GM12801 (cell line): ENCODE results near the gene ANKRD53.

ENCODE experiments used
- TF ChIP-seq, protein P1 (sequence below): IDR thresholded peaks from one replicate; pipeline ENCODE4 v1.5.1; 2011; ENCODE audit warnings: control low read depth; ENCODE audit not compliant: insufficient read length; ENCODE audit errors: extremely low read depth

ANKRD53 gene

DNA sequence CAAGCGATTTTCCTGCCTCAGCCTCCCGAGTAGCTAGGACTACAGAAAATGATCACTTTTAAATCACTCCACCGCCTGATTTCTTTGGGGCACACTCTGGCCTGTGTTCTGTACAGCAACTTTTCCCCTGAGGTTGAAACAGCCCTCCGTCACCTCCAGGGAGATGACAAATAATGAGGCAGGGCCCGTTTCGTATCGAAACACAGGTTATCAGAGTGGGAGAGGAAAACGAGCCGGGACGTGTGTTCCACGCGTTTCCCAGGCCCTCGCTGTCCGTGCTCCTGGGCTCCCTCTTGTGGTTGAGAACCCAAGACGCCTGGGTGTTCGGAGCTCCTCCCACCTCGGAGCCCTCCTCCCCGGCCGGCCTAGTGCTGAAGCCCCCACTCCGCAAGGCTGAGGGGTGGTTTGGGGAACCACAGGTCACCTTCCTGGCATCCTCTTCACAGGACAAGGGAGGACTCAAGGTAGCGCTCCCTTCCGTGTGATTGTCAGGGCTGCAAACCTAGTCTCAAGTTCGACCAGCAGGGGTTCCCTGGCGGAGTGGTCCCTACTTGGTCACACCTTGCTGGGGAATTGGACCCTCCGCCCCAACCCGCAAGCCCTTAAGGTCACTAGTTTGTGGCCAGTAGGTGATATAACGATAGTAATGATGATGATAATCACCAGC lies 30.0 kb upstream of the ANKRD53 start:
- TF ChIP-seq, protein P1, sequence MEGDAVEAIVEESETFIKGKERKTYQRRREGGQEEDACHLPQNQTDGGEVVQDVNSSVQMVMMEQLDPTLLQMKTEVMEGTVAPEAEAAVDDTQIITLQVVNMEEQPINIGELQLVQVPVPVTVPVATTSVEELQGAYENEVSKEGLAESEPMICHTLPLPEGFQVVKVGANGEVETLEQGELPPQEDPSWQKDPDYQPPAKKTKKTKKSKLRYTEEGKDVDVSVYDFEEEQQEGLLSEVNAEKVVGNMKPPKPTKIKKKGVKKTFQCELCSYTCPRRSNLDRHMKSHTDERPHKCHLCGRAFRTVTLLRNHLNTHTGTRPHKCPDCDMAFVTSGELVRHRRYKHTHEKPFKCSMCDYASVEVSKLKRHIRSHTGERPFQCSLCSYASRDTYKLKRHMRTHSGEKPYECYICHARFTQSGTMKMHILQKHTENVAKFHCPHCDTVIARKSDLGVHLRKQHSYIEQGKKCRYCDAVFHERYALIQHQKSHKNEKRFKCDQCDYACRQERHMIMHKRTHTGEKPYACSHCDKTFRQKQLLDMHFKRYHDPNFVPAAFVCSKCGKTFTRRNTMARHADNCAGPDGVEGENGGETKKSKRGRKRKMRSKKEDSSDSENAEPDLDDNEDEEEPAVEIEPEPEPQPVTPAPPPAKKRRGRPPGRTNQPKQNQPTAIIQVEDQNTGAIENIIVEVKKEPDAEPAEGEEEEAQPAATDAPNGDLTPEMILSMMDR, result no peak

DNA sequence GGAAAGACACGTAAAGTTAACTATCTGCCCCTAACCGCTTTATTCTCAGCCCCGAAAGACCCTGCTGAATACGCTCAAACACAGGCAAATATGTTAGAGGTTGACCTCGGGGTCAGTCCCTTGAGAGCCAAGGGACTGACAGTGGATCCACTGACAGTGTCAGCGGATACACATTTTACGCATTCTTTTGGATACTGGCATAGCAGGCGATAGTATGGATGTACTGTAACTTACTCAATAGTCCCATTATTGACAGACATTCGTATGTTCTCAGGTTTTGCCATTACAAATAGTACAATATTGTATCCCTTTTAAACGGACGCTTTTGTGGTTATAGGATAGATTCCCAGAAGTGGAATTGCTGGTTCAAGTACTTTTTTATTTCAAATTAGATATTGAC lies 29.3 kb upstream of the ANKRD53 start:
- TF ChIP-seq, protein P1, result no peak

DNA sequence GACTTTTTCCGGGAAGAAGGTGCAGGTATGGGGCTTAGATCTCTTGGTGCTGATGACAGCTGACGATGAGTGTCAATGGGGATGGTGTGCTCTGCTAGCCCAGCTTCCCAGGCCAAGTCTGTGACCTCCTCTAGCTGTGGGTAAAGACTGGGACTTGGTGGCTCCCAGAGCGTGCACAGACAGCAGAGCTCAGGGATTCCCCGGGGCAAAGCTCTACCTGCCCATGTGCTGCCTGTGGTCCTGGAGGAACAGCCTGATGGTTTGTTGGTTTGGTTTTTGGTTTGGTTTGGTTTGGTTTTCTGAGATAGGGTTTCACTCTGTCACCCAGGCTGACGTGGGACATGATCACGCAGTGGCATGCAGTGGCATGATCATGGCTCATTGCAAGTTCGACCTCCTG lies 23.5 kb upstream of the ANKRD53 start:
- TF ChIP-seq, protein P1, result no peak

DNA sequence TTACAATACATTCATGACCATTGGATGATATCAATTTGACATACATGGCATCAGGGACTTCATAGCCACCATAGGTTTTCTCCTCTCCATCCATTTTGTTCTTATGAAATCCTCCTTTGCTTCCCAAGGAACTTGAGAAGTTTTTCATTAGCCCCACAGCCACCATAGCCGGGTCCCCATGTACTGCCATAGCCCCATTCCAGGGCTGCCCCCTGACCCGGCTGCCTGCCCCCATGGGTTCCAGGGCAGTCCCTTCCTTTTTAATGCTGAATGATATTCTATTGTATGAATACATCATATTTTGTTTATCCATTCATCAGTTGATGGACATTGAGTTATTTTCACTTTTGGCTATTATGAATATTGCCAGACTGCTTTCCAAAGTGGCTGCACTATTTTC lies 22.3 kb upstream of the ANKRD53 start:
- TF ChIP-seq, protein P1, result no peak

DNA sequence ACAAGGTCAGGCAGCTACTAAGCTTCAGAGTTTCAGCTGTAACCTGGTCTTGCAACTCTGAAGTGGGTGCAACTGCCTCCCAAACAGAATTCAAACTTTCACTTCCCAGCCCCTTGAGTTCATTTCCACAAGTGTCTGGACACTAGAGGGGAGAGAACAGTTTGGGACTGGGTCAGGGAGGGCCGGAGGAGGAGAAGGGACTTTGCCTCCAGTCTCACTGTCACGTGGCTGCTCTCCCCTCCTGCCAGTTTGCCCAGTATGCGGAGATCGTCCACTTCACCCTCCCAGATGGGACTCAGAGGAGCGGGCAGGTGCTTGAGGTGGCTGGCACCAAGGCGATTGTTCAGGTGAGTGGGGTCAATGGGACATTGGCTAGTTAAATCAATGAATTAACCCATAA lies 20.6 kb upstream of the ANKRD53 start:
- TF ChIP-seq, protein P1, result no peak

- TF ChIP-seq, protein P1, result no peak
These were observed 19.7 kb upstream of the ANKRD53 start for GRCh38 chr2:70958759-70959158.

DNA sequence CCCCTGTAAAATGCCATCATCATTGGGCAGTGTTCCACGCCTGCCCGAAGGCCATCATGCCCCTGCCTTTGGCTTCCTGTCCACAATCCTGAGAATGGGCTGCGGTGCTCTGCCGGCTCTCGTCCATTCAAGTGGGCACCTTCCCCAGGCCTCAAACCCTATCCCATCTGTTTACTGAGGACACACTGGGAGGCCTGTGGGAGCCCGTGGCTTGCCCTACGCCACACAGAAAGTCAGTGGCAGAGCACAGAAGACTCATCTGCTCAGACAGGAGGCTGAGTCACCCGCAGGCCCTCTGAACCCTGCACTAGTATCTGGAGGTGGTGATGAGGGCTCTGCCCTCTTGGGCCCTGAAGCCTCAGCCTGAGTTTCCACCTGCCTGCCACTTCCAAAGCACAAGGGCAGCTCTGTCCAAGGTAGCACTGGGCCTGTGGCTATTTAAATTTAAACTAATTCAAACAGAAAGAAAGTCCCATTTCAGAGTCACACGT lies 19.1 kb upstream of the ANKRD53 start:
- TF ChIP-seq, protein P1, result no peak
